ENCODE results near the gene PHTF2. TPM values are rescaled to one million over a fixed set of nuclear protein-coding genes. Genes with fewer than 3 reads are reported as not detected.

Gene PHTF2
- total and polyA plus RNA-seq, 9 donors: 7.0 to 22.2 (median 12.7) TPM

GRCh38 chr7:77985232-77985973, 186.8 kb downstream of the PHTF2 start:
- H3K27me3 ChIP-seq: no peaks in the 10 kb centered on the region
- TF ChIP-seq CTCF (IDR thresholded peaks at IDR 0.05) (no peak), POLR2A (IDR thresholded peaks at IDR 0.05) (no peak), EP300 (IDR thresholded peaks at IDR 0.05) (no peak)
- WGBS, 3 donors: 41 to 48% (median 47%) methylated on average over 12 of the region's 12 CpGs
- H3K36me3 ChIP-seq: no peaks in the 10 kb centered on the region
- intact Hi-C loops (cut with DNase I): no loop called here
- H3K9me3 ChIP-seq: no peaks in the 10 kb centered on the region
- no peak for DNase-seq
- H3K4me1 ChIP-seq (ENCODE audit: insufficient read depth): no peaks in the 10 kb centered on the region
- H3K27ac ChIP-seq: no peak overlapping the region
- H3K4me3 ChIP-seq: no peak overlapping the region

DNA sequence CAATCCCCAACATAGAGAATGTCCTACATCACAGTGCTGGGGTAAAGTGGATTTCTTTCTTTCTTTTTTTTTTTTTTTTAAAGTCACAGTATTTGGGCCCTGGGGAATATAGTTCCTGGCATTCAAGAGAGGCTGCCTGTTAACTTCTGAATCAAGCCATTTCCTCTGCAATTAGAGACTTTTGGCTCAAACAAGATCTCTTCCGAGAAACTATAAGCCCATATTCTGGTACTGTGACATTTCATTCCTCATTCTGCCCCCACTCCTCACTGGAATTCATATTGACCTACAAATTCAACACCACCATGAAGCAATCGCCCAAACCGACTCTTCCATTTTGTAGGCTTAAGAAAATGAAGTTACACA, 187.4 kb downstream of the PHTF2 start:
- H3K4me3 ChIP-seq: no peak overlapping the region

GRCh38 chr7:77989981-77990566, 191.5 kb downstream of the PHTF2 start:
- no peak overlapping the region for H3K27ac ChIP-seq
- H3K4me1 ChIP-seq (ENCODE audit: insufficient read depth): no peaks in the 10 kb centered on the region
- 76 to 87% (median 84%) methylated on average over 5 to 6 of the region's 6 CpGs for WGBS, 3 donors
- intact Hi-C loops (cut with DNase I): no loop called here
- no peaks in the 10 kb centered on the region for H3K9me3 ChIP-seq
- no peak for DNase-seq
- no peaks in the 10 kb centered on the region for H3K36me3 ChIP-seq
- H3K4me3 ChIP-seq: no peak overlapping the region
- no peaks in the 10 kb centered on the region for H3K27me3 ChIP-seq
- no peak for TF ChIP-seq POLR2A (IDR thresholded peaks at IDR 0.05)
- TF ChIP-seq CTCF (IDR thresholded peaks at IDR 0.05): no peak

More for the DNA sequence above, 187.4 kb downstream of the PHTF2 start:
- Histone ChIP-seq H3K9me3 (no peaks in the 10 kb centered on the region), H3K27ac (no peak overlapping the region), H3K27me3 (no peaks in the 10 kb centered on the region), H3K4me1 (ENCODE audit: insufficient read depth) (no peaks in the 10 kb centered on the region), H3K36me3 (no peaks in the 10 kb centered on the region)
- no peak for DNase-seq
- 63 to 84% (median 74%) methylated on average over 3 of the region's 3 CpGs for WGBS, 3 donors
- intact Hi-C loops (cut with DNase I): no loop called here
- no peak for TF ChIP-seq EP300 (IDR thresholded peaks at IDR 0.05)
- TF ChIP-seq CTCF (IDR thresholded peaks at IDR 0.05): no peak
- TF ChIP-seq POLR2A (IDR thresholded peaks at IDR 0.05): no peak

DNA sequence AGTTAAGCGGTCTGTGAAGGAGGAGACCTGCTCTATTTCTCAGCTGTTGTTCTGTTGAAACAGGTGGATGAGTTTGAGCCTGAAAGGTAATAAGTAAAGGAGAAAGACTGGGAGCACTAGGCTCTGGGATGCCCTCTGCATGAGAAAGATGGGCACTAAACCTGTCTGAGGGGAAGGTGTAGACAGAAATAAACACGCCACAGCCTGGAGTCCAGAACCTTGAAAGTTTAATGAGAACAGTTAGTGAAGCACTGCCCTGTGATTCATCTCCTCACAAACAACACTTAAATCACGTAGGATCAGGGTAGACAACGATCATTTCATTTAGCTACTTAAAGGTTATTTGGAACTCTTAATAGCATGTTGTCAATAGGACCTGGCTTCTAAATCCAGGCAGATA, 193.1 kb downstream of the PHTF2 start:
- Histone ChIP-seq H3K27ac (no peak overlapping the region), H3K36me3 (no peaks in the 10 kb centered on the region), H3K9me3 (no peaks in the 10 kb centered on the region), H3K4me1 (ENCODE audit: insufficient read depth) (no peaks in the 10 kb centered on the region), H3K27me3 (no peaks in the 10 kb centered on the region), H3K4me3 (no peak overlapping the region)
- TF ChIP-seq EP300 (IDR thresholded peaks at IDR 0.05) (no peak), CTCF (IDR thresholded peaks at IDR 0.05) (no peak), POLR2A (IDR thresholded peaks at IDR 0.05) (no peak)
- 77 to 87% (median 83%) methylated on average over 4 of the region's 4 CpGs for WGBS, 3 donors
- DNase-seq: no peak
- intact Hi-C loops (cut with DNase I): no loop called here

Data from ovary (tissue), 9 donors.